Muscle layer of duodenum (tissue), 2 donors: ENCODE results near the gene MFSD6.
"Not testable (repeated sequence)": the region's sequence is repeated elsewhere in the genome, so short reads cannot be mapped to it uniquely, and the experiment has no call there.

Experiments
- H3K27ac ChIP-seq: one replicate; pipeline ENCODE4 v1.7.0; 2013; ENCODE audit warnings: mild to moderate bottlenecking, low read length
- H3K27me3 ChIP-seq: one replicate; pipeline ENCODE4 v1.7.0; 2013; ENCODE audit warnings: low read depth, mild to moderate bottlenecking, control low read depth, low read length
- H3K36me3 ChIP-seq, 2 donors: one replicate each; pipeline ENCODE4 v1.7.0; 2013; ENCODE audit warnings: low read length in 2 of 2, control low read depth in 1 of 2, mild to moderate bottlenecking in 1 of 2; ENCODE audit not compliant: insufficient read depth in 2 of 2, control insufficient read depth in 1 of 2
- H3K4me1 ChIP-seq, 2 donors: one replicate each; pipeline ENCODE4 v1.7.0; 2013; ENCODE audit warnings: low read length in 2 of 2, mild to moderate bottlenecking in 2 of 2, control low read depth in 1 of 2, moderate library complexity in 1 of 2; ENCODE audit not compliant: insufficient read depth in 2 of 2, control insufficient read depth in 1 of 2
- H3K4me3 ChIP-seq, 2 donors: one replicate each; pipeline ENCODE4 v1.7.0; 2013; ENCODE audit warnings: low read length in 2 of 2, low read depth in 1 of 2, mild to moderate bottlenecking in 1 of 2
- H3K9me3 ChIP-seq, 2 donors: one replicate each; pipeline ENCODE4 v1.7.0; 2013; ENCODE audit warnings: low read length in 2 of 2, control low read depth in 1 of 2, mild to moderate bottlenecking in 1 of 2; ENCODE audit not compliant: control insufficient read depth in 1 of 2
- donor health status: healthy.

The MFSD6 gene

DNA sequence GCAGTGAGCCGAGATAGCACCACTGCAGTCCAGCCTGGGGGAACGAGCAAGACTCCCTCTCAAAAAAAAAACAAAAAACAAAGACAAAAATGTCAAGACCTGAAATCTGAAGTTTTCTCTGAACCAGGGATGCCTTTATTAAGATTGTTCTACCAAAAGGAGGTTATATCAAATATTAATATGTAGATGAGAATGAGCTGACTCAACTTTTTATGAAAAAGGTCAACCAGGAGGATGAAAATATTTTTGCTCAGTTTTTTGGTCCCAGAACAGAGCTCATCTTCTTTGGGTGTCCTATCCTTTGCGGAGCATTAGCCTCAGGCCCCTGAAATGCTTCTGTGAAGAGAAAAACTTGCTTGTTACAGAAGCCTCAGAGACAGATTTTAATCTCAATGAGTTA lies 82.3 kb downstream of the MFSD6 start:
- no peak overlapping the region for H3K4me3 ChIP-seq
- peaks cover 3 to 5% of the 10 kb centered on the region in 2 donors for H3K4me1 ChIP-seq
- H3K9me3 ChIP-seq: no peaks in the 10 kb centered on the region
- peaks cover 11 to 22% of the 10 kb centered on the region in 2 donors for H3K36me3 ChIP-seq
- H3K27ac ChIP-seq: no peak overlapping the region
- no peaks in the 10 kb centered on the region for H3K27me3 ChIP-seq

GRCh38 chr2:190493095-190493494 lies 84.9 kb downstream of the MFSD6 start:
- Histone ChIP-seq H3K4me1 (no peaks in the 10 kb centered on the region), H3K27me3 (no peaks in the 10 kb centered on the region), H3K4me3 (no peak overlapping the region), H3K36me3 (peaks cover 17 to 28% of the 10 kb centered on the region in 2 donors), H3K9me3 (no peaks in the 10 kb centered on the region), H3K27ac (no peak overlapping the region)

DNA sequence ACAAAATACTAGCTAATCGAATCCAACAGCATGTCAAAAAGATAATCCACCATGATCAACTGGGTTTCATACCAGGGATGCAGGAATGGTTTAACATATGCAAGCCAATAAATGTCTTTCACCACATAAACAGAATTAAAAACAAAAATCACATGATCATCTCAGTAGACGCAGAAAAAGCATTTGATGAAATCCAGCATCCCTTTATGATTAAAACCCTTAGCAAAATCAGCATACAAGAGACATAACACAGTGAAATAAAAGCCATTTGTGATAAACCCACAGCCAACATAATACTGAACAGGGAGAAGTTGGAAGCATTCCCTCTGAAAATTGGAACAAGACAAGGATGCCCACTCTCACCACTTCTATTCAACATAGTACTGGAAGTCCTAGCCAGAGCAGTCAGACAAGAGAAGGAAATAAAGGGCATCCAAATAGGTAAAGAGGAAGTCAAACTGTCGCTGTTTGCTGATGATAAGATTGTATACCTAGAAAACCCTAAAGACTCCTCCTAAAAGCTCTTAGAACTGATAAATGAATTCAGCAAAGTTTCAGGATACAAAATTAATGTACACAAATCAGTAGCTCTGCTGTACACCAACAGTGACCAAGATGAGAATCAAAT lies 86.6 kb downstream of the MFSD6 start:
- peaks cover 19 to 24% of the 10 kb centered on the region in 2 donors for H3K36me3 ChIP-seq
- not testable (repeated sequence) for H3K27me3 ChIP-seq, H3K9me3 ChIP-seq, H3K4me3 ChIP-seq, H3K27ac ChIP-seq, H3K4me1 ChIP-seq

DNA sequence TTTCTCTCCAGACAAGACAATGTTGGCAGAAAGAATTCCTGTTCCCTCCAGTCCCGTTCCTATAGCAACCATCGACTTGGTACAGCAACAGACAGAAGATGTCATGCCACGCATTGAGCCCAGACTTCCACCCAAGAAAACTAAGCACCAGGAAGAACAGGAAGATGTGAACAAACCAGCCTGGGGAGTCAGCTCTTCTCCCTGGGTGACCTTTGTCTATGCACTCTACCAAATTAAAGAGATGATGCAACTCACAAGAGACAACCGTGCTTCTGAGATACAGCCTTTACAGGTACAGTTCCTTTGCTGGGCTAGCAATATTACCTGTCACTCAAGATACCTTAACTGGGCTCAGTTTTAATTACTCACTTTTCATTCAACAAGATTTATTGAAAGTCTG lies 89.3 kb downstream of the MFSD6 start:
- H3K9me3 ChIP-seq: no peaks in the 10 kb centered on the region
- H3K27ac ChIP-seq: no peak overlapping the region
- H3K4me3 ChIP-seq: no peak overlapping the region
- H3K27me3 ChIP-seq: no peaks in the 10 kb centered on the region
- peaks cover 10 to 20% of the 10 kb centered on the region in 2 donors for H3K36me3 ChIP-seq
- peaks cover 0 to 5% of the 10 kb centered on the region in 2 donors for H3K4me1 ChIP-seq

- H3K4me1 ChIP-seq: peaks cover 0 to 5% of the 10 kb centered on the region in 2 donors
- H3K27me3 ChIP-seq: no peaks in the 10 kb centered on the region
- H3K9me3 ChIP-seq: no peaks in the 10 kb centered on the region
- no peak overlapping the region for H3K4me3 ChIP-seq
- peaks cover 18 to 25% of the 10 kb centered on the region in 2 donors for H3K36me3 ChIP-seq
- no peak overlapping the region for H3K27ac ChIP-seq
Measured at GRCh38 chr2:190499273-190499672, 91.1 kb downstream of the MFSD6 start.

DNA sequence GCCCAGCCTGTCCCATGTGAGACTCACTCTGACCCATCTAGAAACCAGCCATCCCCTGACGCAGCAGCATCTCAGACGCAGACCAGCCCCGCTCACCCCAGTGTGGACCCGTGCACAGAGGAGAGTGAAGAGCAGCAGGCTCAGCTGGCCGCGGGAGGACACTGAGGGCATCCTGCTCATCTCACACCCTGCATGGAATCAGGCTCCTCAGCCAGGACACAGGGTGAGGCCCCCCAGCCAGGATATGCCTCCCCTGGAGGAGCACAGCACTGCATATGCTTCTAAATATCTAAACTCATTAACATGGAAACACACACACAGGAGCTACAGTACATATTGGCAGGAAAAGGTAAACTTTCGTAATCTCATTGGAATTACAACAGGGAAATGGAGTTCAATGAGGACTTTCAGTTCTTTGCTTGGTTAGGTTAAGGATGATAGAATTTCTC lies 91.9 kb downstream of the MFSD6 start:
- Histone ChIP-seq H3K27me3 (no peaks in the 10 kb centered on the region), H3K27ac (no peak overlapping the region), H3K9me3 (no peaks in the 10 kb centered on the region), H3K36me3 (peaks cover 18 to 26% of the 10 kb centered on the region in 2 donors), H3K4me3 (no peak overlapping the region), H3K4me1 (peaks cover 0 to 5% of the 10 kb centered on the region in 2 donors)

GRCh38 chr2:190501231-190501630 lies 93.1 kb downstream of the MFSD6 start:
- no peak overlapping the region for H3K27ac ChIP-seq
- no peaks in the 10 kb centered on the region for H3K27me3 ChIP-seq
- peaks cover 19 to 26% of the 10 kb centered on the region in 2 donors for H3K36me3 ChIP-seq
- peaks cover 0 to 5% of the 10 kb centered on the region in 2 donors for H3K4me1 ChIP-seq
- H3K4me3 ChIP-seq: no peak overlapping the region
- no peaks in the 10 kb centered on the region for H3K9me3 ChIP-seq

DNA sequence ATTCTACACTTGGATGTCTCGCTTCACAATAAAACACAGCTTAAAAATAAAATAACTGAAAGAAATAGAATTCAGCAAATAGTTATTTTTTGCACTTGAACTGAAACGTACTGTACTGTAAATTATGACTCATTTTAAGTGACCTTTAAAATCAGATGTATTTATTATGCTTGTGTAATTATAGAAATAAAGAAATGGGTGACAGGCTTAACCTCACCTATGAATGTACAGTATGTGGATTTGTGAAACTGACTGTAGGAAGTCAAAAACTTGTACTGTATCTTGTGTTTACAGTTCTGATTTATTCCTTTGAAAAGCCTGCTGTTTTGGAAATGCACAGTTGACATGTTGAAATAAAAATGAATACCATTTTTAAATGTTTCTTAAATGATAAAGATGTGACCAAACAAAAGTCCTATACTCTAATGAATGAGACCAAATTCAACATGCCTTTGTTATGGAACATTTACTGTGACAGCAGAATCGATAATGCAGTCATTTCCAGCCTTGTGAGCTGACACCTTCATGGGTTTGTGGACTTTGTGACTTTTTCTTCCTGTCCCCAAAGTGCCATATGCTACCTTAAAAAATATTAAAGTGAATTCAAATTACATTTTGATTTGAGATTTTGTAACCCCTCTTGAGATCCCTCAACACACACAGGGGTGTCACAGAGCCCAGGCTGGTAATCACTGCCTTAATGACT lies 93.7 kb downstream of the MFSD6 start:
- Histone ChIP-seq H3K4me3 (no peak overlapping the region), H3K4me1 (peaks cover 0 to 5% of the 10 kb centered on the region in 2 donors), H3K27me3 (no peaks in the 10 kb centered on the region), H3K9me3 (no peaks in the 10 kb centered on the region), H3K36me3 (peaks cover 24 to 26% of the 10 kb centered on the region in 2 donors), H3K27ac (no peak overlapping the region)

DNA sequence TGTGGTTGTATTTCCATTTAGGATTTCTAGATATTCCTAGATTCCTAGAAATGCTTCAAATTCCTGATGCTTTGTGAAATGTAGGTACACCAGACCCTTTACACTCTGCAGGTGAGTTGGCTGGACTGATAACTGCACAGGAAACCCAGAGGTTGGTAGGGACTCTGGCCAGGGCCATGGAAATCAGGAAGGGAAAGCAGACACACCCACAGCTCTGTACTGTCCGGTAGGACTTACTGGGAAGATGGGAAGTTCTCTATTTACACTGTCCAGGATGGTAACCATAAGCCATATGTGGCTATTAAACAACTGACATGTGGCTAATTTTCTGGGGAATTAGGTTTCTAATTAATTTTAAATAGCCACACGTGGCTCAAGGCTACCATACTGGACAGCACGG lies 94.9 kb downstream of the MFSD6 start:
- Histone ChIP-seq H3K27me3 (no peaks in the 10 kb centered on the region), H3K4me1 (peaks cover 0 to 5% of the 10 kb centered on the region in 2 donors), H3K27ac (no peak overlapping the region), H3K36me3 (peaks cover 19 to 21% of the 10 kb centered on the region in 2 donors), H3K9me3 (no peaks in the 10 kb centered on the region), H3K4me3 (no peak overlapping the region)

- Histone ChIP-seq H3K27ac (no peak overlapping the region), H3K4me3 (no peak overlapping the region), H3K9me3 (no peaks in the 10 kb centered on the region), H3K27me3 (no peaks in the 10 kb centered on the region), H3K4me1 (peaks cover 0 to 4% of the 10 kb centered on the region in 2 donors), H3K36me3 (peaks cover 9 to 15% of the 10 kb centered on the region in 2 donors)
Measured at GRCh38 chr2:190504912-190505311, 96.8 kb downstream of the MFSD6 start.

DNA sequence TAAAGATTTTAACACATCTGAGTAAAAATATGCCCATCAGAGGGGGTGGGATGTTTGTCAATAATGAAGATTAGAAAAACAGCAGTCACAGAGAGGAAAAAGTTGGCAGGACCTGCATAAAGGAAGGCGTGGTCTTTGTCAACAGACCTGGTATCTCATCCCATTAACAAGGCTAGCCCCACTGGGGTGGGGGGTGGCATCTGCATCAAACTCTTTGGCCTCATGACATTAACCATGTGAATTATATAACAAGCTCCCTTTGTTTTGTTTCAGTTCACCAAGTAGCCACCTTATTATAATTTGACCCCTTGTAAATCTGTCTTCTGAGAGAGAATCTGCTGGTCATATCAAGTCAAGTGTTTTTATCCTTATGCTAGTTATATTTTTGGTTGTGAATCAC lies 97.5 kb downstream of the MFSD6 start:
- Histone ChIP-seq H3K4me1 (no peaks in the 10 kb centered on the region), H3K36me3 (peaks cover 6 to 15% of the 10 kb centered on the region in 2 donors), H3K27ac (no peak overlapping the region), H3K27me3 (no peaks in the 10 kb centered on the region), H3K4me3 (no peak overlapping the region), H3K9me3 (no peaks in the 10 kb centered on the region)
